Nephron (organoid): ENCODE data around the gene KSR2.
A peak's percentile ranks its signal among the peaks of the same experiment; 100 is the strongest.

ENCODE experiments used
- H3K27ac Mint-ChIP-seq, 3 experiments: 2 replicates each; pipeline ENCODE4 v1.8.0; 2020; ENCODE audit warnings: mixed read lengths in 3 of 3, mild to moderate bottlenecking in 2 of 3, moderate library complexity in 1 of 3
- H3K27me3 Mint-ChIP-seq: 2 replicates; pipeline ENCODE4 v1.8.0; 2021; ENCODE audit warnings: low read depth, mild to moderate bottlenecking, moderate library complexity, mixed read lengths
- H3K36me3 Mint-ChIP-seq: 2 replicates; pipeline ENCODE4 v1.8.0; 2020; ENCODE audit warnings: low read depth, mixed read lengths
- H3K4me1 Mint-ChIP-seq: 2 replicates; pipeline ENCODE4 v1.8.0; 2020; ENCODE audit warnings: mixed read lengths
- H3K4me3 Mint-ChIP-seq, 3 experiments: 2 replicates each; pipeline ENCODE4 v1.8.0; 2020; ENCODE audit warnings: mild to moderate bottlenecking in 3 of 3, mixed read lengths in 3 of 3, moderate library complexity in 2 of 3
- H3K9me3 Mint-ChIP-seq: 2 replicates; pipeline ENCODE4 v1.8.0; 2020; ENCODE audit warnings: mixed read lengths
- TF ChIP-seq, protein P1 (sequence below), 3 experiments: fragments of 200-600 bp; sonication (generic); IDR thresholded peaks; one replicate each; pipeline ENCODE4 v1.5.0; 2021; ENCODE audit warnings: antibody characterized with exemption in 3 of 3; ENCODE audit not compliant: unreplicated experiment in 3 of 3

KSR2 gene

DNA sequence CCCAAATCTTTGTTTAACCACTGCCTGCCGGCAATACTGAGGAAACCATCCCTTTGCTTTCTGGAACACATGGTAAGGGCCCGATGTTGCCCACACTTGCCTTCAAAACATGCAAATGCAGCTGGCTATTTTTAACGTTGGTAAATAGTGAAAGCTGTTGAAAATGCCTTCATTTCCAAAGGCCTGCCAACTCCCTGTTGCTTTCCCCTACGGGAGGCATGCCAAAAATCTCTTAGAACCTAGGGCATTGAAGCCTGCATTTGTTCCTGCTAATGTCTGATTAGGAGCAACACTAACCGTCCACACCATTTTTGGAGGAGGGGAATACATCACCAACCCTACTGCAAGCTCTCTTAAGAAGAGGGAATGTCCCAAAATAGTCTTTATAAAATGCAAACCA lies 454.8 kb downstream of the KSR2 start:
- Mint-ChIP-seq H3K27me3 (peaks cover 59% of the 10 kb centered on the region), H3K27ac (no peak overlapping the region), H3K9me3 (peaks cover 2% of the 10 kb centered on the region), H3K4me3 (no peak overlapping the region), H3K36me3 (no peaks in the 10 kb centered on the region), H3K4me1 (peaks cover 17% of the 10 kb centered on the region)
- TF ChIP-seq, protein P1, sequence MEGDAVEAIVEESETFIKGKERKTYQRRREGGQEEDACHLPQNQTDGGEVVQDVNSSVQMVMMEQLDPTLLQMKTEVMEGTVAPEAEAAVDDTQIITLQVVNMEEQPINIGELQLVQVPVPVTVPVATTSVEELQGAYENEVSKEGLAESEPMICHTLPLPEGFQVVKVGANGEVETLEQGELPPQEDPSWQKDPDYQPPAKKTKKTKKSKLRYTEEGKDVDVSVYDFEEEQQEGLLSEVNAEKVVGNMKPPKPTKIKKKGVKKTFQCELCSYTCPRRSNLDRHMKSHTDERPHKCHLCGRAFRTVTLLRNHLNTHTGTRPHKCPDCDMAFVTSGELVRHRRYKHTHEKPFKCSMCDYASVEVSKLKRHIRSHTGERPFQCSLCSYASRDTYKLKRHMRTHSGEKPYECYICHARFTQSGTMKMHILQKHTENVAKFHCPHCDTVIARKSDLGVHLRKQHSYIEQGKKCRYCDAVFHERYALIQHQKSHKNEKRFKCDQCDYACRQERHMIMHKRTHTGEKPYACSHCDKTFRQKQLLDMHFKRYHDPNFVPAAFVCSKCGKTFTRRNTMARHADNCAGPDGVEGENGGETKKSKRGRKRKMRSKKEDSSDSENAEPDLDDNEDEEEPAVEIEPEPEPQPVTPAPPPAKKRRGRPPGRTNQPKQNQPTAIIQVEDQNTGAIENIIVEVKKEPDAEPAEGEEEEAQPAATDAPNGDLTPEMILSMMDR (IDR thresholded peaks at IDR 0.05; ENCODE audit: unreplicated experiment in 3 of 3) = no peak

DNA sequence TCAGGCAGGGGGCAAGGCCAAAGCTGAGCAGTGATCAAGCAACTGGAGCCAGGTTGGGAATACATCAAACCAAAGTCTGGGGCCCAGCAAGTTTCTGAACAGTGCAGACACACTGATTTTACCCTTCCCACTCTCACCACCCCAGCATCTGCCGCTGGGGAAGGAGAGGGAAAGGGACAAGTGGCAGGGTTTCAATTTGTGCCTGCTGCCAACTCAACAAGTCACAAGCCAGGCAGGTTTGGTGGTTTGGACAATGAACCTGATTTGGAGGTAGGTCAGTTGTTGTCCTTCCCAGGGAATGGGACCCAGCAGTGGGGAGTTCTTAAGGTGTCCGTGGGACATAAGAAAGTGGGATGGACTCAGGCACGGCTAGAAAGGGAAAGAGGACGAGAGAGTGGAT lies 455.4 kb downstream of the KSR2 start:
- TF ChIP-seq, protein P1 (IDR thresholded peaks at IDR 0.05; ENCODE audit: unreplicated experiment in 3 of 3) = no peak
- Mint-ChIP-seq H3K27me3 (peaks cover 55% of the 10 kb centered on the region), H3K9me3 (peaks cover 2% of the 10 kb centered on the region), H3K4me3 (no peak overlapping the region), H3K36me3 (no peaks in the 10 kb centered on the region), H3K4me1 (peaks cover 17% of the 10 kb centered on the region), H3K27ac (no peak overlapping the region)

DNA sequence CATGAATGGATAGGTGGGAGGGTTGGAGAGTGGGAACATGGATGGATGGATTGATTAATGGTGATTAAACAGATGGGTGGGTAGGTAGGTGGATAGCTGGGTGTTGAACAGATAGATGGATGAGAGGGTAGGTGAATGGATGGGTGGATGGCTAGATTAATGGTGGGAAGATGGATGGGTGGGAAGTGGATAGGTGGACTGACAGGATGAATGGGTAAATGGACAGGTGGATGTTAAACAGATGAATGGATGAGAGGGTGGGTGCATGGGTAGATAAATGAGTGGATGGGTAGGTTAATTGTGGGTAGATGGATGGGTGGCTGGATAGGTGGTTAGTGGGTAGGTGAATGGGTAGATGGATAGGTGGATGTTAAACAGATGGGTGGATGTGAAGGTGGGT lies 460.3 kb downstream of the KSR2 start:
- Mint-ChIP-seq H3K27me3 (peaks cover 42% of the 10 kb centered on the region), H3K4me3 (no peak overlapping the region), H3K27ac (no peak overlapping the region), H3K36me3 (no peaks in the 10 kb centered on the region), H3K4me1 (peaks cover 2% of the 10 kb centered on the region), H3K9me3 (peaks cover 6% of the 10 kb centered on the region)
- TF ChIP-seq, protein P1 (IDR thresholded peaks at IDR 0.05; ENCODE audit: unreplicated experiment in 3 of 3) = no peak

DNA sequence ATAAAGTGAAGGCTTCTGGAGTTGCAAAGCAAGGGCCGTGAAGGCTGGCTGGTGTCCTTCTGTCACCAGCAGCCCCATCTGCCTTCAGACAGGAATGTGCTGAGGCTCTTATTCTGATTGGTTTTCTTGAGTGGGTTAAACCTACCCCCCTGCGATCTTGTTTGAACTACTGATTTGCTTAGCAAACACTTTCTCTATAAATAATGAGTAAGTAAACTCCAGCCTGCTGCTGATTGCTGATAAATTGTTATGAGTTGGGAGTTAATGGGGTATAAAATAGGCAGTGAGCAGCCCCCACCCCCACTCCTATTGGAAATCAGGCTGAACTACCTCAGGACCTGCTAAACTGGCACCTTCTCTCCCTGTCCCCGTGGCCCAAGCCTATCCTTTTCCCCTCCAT lies 461.2 kb downstream of the KSR2 start:
- Mint-ChIP-seq H3K4me3 (no peak overlapping the region), H3K4me1 (no peaks in the 10 kb centered on the region), H3K9me3 (peaks cover 8% of the 10 kb centered on the region), H3K27me3 (peaks cover 33% of the 10 kb centered on the region), H3K27ac (peak overlapping the region in 1 of 3 experiments; percentile 9), H3K36me3 (no peaks in the 10 kb centered on the region)
- TF ChIP-seq, protein P1 (IDR thresholded peaks at IDR 0.05; ENCODE audit: unreplicated experiment in 3 of 3) = no peak

DNA sequence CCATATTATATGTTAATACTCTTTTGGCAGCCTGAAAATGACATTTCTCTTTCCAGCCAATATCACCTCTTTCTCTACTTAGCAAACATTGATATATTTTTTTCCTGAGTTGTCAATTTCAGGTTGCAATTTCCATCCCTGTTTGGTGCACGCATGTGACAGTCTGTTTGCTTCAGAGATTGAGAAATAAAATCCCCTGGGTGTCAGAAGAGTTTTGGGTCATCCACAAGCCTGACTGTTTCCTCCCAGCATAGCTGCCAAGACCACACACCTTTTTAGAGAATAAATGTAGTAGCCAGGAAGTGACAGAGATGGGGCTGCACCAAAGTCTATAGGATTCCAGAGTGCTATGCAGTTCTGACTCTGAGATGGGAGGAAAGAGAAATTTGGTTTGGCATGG lies 462.5 kb downstream of the KSR2 start:
- H3K27ac Mint-ChIP-seq = no peak overlapping the region

DNA sequence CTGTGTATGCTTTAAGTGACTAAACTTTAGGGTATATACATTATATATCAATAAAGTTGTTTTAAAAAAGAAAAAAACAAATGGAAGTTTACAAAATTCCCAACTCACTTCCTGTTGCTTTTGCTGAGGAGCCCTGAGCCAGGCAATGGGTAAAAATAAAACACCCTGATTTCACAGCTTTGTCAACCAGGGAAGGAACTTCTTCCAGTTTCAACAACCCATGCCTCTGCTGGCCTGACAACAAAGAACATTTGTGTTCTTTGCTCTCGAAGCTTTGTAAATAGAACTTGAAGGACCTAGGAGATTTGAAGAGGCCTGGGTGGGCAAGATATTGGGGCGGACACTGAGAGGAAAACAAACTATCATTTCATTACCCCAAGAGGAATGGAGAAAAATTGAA lies 466.2 kb downstream of the KSR2 start:
- H3K27me3 Mint-ChIP-seq = peaks cover 18% of the 10 kb centered on the region
- TF ChIP-seq, protein P1 (IDR thresholded peaks at IDR 0.05; ENCODE audit: unreplicated experiment in 3 of 3) = no peak
- H3K9me3 Mint-ChIP-seq = peaks cover 8% of the 10 kb centered on the region
- H3K27ac Mint-ChIP-seq = no peak overlapping the region
- peaks cover 39% of the 10 kb centered on the region for H3K4me1 Mint-ChIP-seq
- no peaks in the 10 kb centered on the region for H3K36me3 Mint-ChIP-seq
- no peak overlapping the region for H3K4me3 Mint-ChIP-seq

More for the DNA sequence above, 462.5 kb downstream of the KSR2 start:
- TF ChIP-seq, protein P1 (IDR thresholded peaks at IDR 0.05; ENCODE audit: unreplicated experiment in 3 of 3) = no peak
- peaks cover 8% of the 10 kb centered on the region for H3K9me3 Mint-ChIP-seq
- peaks cover 21% of the 10 kb centered on the region for H3K27me3 Mint-ChIP-seq
- H3K4me1 Mint-ChIP-seq = peaks cover 5% of the 10 kb centered on the region
- no peaks in the 10 kb centered on the region for H3K36me3 Mint-ChIP-seq
- no peak overlapping the region for H3K4me3 Mint-ChIP-seq
